ENCODE measurements around the gene ZMYND10.
A peak's percentile ranks its signal among the peaks of the same experiment; 100 is the strongest.

Gene ZMYND10

DNA sequence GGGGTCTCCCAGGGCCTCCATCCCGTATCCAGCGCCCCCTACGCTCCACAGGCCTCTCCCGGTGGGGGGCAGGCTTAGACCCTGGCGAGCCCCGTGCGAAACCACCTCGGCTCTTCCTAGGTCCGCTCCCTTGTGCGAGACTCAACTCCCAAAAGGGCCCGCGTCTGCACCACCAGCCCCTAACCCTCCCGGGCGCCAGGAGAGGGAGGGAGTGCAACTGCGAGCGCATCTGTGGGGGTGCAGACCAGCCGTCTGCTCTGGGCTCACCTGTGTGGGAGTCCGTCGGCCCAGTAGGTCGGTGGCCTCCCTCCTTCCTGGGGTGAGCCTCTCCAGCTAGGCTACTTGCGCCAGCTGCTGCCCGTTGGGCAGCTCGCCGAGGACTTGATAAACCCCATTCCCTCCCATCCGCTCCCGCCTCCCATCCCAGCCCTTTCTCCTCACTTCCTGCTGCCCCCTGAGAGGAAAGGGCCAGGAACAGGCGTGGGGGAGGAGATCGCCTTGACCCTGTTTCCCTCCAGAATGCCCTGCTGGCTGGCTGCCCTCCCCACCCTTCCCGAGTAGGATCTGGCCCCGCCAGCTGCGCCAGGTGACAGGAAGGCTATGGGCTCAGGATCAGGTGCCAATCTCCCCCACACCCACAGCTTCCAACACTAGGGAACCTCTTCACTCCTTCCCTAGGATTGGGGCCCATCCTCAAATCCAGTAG, 23.0 kb downstream of the ZMYND10 start, which contains the start of gene HYAL2:
TSS of gene HYAL2 (minus strand) at position 360 of the 706 bp plus-strand sequence. CDS start 2,256 bp downstream, outside the sequence.
- TF ChIP-seq, protein P1, sequence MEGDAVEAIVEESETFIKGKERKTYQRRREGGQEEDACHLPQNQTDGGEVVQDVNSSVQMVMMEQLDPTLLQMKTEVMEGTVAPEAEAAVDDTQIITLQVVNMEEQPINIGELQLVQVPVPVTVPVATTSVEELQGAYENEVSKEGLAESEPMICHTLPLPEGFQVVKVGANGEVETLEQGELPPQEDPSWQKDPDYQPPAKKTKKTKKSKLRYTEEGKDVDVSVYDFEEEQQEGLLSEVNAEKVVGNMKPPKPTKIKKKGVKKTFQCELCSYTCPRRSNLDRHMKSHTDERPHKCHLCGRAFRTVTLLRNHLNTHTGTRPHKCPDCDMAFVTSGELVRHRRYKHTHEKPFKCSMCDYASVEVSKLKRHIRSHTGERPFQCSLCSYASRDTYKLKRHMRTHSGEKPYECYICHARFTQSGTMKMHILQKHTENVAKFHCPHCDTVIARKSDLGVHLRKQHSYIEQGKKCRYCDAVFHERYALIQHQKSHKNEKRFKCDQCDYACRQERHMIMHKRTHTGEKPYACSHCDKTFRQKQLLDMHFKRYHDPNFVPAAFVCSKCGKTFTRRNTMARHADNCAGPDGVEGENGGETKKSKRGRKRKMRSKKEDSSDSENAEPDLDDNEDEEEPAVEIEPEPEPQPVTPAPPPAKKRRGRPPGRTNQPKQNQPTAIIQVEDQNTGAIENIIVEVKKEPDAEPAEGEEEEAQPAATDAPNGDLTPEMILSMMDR (IDR thresholded peaks at IDR 0.05; ENCODE audit: insufficient read depth, low read depth, low read length, missing control alignments): no peak
- no peak for DNase-seq (ENCODE audit: low read depth)
- H3K4me3 ChIP-seq (ENCODE audit: low read length): peak within 1 kb of the TSS; percentile 92

DNA sequence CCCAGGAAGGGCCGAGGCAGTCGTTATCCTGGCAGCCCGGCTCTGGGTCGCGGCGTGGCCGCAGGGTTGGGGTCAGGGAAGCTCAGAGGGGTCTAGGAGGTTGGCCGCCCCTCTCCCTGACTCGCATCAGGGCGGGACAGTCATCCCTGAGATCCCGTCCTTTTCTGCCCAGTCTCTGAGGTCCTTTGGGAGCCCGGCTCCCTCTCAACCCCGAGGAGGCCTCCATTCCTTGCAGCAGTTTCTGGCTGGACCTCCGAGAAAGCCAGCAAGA, 23.5 kb downstream of the ZMYND10 start:
- no peak for DNase-seq (ENCODE audit: low read depth)
- TF ChIP-seq, protein P1 (IDR thresholded peaks at IDR 0.05; ENCODE audit: insufficient read depth, low read depth, low read length, missing control alignments): no peak
- peak overlapping the region; percentile 92 for H3K4me3 ChIP-seq (ENCODE audit: low read length)

DNA sequence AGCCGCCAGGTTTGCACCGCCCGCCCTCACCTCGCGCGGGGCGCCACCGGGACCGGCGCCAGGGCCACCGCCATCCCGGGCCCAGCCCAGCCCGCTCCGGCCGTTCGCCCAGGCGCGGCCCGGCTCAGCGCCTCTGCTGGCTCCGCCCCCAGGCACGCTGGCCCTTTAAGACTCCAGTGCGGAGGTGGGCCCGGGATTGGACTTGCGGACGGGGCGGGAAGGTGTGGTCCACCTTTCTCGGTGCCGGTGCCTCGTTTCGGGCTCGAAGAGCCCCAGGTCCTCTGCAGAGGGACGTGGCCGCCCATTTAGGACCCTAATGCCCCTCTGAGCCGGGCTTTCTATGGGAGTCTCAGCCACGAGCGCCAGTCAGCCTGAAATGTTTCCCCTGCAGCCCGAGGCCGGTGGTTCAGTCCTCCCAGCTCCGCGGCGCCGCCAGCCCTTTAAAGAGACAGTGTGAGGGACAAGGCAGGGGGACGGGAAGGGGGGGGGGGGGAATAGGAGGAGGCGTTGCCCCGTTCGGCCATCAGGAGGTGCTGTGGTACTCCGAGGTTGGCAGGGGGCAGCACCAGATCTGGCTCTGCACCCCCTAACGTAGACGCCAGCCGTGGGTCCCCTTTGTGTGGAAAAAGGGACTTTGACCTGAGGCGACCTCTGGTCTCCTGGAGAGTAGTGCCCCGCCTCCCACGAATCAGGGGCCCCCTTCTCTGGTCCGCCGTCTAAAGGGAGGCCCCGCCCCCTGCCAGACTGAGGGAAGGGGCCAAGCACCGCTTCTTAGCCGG, 24.0 kb downstream of the ZMYND10 start:
- peak; percentile 92 for DNase-seq (ENCODE audit: low read depth)

GRCh38 chr3:50320853-50321335, 24.6 kb downstream of the ZMYND10 start:
- H3K4me3 ChIP-seq (ENCODE audit: low read length): peak overlapping the region; percentile 92
- DNase-seq (ENCODE audit: low read depth): peak; percentile 79
- TF ChIP-seq, protein P1 (IDR thresholded peaks at IDR 0.05; ENCODE audit: insufficient read depth, low read depth, low read length, missing control alignments): no peak

More for the DNA sequence above, 24.0 kb downstream of the ZMYND10 start:
- H3K4me3 ChIP-seq (ENCODE audit: low read length): peak overlapping the region; percentile 92
- TF ChIP-seq, protein P1 (IDR thresholded peaks at IDR 0.05; ENCODE audit: insufficient read depth, low read depth, low read length, missing control alignments): peak; percentile 36

DNA sequence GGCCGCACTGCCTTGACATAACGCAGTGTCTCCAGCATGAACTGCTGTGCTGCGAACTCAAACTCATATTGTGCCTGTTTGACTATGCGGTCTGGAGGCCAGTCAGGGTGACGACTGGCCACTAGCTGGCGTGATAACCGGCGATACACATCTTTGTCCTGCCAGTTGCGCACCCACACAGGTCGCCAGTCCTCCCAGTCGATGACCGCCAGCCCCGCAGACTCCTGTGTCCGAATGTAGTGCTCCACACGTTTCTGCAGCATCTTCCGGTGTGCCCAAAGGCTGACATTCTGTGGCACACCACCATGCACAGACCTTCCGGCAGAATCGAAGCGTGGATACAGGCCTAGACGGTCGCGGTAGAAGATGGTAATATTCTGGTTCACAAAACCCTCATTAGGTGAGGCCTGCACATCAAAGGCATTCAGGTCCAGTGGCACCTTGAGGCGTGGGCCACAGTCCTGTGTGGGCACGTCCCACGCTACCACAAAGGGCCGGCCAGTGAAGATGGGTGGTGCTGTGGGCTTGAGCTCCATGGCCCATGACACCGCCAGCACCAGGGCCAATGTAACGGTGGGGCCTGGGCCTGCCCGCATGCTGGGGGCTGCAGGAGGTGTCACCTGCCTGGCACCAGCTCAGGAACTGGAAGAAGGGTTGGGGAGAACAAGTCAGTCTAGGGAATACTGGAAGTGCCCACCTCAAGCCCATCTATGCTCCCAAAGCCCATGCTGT, 25.5 kb downstream of the ZMYND10 start:
- H3K4me3 ChIP-seq (ENCODE audit: low read length): peak overlapping the region; percentile 92
- no peak for DNase-seq (ENCODE audit: low read depth)
- TF ChIP-seq, protein P1 (IDR thresholded peaks at IDR 0.05; ENCODE audit: insufficient read depth, low read depth, low read length, missing control alignments): no peak

GRCh38 chr3:50319181-50319893, 26.2 kb downstream of the ZMYND10 start:
- no peak overlapping the region for H3K4me3 ChIP-seq (ENCODE audit: low read length)
- TF ChIP-seq, protein P1 (IDR thresholded peaks at IDR 0.05; ENCODE audit: insufficient read depth, low read depth, low read length, missing control alignments): no peak
- DNase-seq (ENCODE audit: low read depth): no peak
